Measurements from ENCODE around the gene PLCL1.

Gene PLCL1

GRCh38 chr2:197835293-197835692, 30.9 kb downstream of the PLCL1 start:
- TF ChIP-seq CTCF (IDR thresholded peaks at IDR 0.05; ENCODE audit: extremely low read depth, missing control alignments): no peak
- no peak for DNase-seq (ENCODE audit: low spot score)

DNA sequence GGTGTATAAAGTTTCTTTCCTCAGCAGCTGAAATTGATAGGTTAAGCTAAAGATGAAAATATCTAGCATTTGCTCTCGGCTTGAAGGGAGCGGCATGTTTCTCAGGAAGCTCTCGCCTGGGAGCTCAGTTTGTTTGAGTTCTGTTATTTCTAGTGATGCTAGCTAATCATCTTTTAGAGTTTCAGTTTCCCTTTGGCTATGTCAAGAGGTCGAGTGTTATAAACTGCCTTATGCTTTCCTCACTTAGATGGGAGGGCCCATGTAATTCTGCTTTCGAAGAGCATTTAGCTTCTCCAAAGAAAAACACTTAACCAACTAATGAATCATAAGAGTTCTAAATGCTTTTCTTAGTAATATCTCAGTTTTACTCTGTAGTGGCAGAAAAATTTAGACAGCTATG, 33.6 kb downstream of the PLCL1 start:
- DNase-seq (ENCODE audit: low spot score): peak; percentile 44
- no peak for TF ChIP-seq CTCF (IDR thresholded peaks at IDR 0.05; ENCODE audit: extremely low read depth, missing control alignments)

DNA sequence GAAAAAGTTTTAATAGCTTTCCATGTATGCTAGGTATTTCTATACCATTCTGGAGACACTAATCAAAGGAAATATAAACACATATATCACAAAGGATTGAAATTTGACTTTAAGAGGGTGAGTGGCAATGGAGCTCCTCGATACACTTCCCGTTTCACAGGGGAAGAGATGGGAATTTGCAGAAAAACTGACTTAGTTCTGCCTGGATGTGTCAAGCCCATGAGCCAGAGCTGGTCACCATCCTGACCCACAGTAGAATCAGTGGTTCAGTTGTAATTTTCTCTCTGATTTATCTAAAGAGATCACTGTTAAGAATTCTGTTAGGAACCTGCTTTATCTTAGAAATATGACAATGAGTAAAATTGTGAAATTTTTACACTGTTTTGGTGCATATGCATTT, 34.2 kb downstream of the PLCL1 start:
- DNase-seq (ENCODE audit: low spot score): no peak
- no peak for TF ChIP-seq CTCF (IDR thresholded peaks at IDR 0.05; ENCODE audit: extremely low read depth, missing control alignments)

DNA sequence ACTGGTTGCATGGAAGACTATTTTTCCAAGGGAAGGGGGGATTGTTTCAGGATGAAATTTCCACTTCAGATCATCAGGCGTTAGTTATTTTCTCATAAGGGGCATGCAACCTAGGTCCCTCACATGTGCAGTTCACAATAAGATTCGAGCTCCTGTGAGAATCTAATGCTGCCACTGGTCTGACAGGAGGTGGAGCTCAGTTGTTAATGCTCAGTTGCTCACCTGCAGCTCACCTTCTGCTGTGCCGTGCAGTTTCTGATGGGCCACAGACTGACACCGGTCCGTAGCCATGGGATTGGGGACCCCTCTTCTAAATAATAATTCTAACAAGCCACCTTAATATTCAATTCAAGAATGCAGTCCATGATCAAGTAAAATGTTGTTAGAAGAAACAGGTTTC, 34.9 kb downstream of the PLCL1 start:
- no peak for DNase-seq (ENCODE audit: low spot score)
- no peak for TF ChIP-seq CTCF (IDR thresholded peaks at IDR 0.05; ENCODE audit: extremely low read depth, missing control alignments)

GRCh38 chr2:197839856-197840255, 35.5 kb downstream of the PLCL1 start:
- TF ChIP-seq CTCF (IDR thresholded peaks at IDR 0.05; ENCODE audit: extremely low read depth, missing control alignments): no peak
- no peak for DNase-seq (ENCODE audit: low spot score)

DNA sequence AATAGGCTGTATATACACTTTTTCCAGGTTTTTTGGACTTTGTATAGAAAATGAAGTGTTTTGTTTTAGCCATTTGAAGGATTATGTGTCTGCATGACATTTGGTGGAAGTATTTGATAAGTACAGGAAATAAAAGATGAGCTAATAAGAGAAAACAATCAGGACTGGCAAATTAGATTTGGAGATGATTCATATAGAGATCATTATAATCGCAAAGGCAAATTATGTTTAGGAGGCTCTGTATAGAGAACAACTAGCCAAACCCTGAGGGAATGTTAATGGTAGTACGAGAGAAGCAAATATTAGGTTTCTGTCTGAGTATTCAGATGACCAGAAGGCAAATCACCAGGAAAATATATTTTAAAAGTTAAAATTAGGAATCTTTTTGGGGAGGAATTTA, 41.7 kb downstream of the PLCL1 start:
- DNase-seq (ENCODE audit: low spot score): no peak
- TF ChIP-seq CTCF (IDR thresholded peaks at IDR 0.05; ENCODE audit: extremely low read depth, missing control alignments): no peak

DNA sequence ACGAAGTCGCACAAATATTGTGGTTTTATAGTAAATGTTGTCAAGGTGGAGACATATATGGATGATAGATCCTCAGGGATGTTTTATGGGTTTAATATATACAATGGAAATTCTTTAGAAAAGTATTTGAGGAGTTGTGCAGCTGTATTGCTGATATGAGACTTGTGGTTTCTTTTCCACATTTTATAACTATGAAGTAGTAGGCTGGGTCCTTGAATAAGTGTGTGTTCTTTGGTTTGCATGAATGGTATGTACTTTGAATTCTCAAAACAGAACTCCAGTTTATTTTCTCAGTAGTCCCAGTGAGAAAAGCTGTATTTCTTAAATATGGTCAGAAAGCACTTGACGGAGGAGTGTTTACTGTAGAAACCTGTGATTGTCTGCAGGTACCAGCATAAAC, 42.4 kb downstream of the PLCL1 start:
- TF ChIP-seq CTCF (IDR thresholded peaks at IDR 0.05; ENCODE audit: extremely low read depth, missing control alignments): no peak
- DNase-seq (ENCODE audit: low spot score): no peak
